ENCODE measurements around the gene SLC5A10.

- peak; percentile 32 to 54; a peak in 3 of 4 replicates for TF ChIP-seq CTCF (conservative IDR thresholded peaks at IDR 0.05; ENCODE audit: low read depth in 2 of 2)
- no peak for TF ChIP-seq POLR2AphosphoS5 (IDR thresholded peaks at IDR 0.05; ENCODE audit: low read depth)
- TF ChIP-seq EZH2 (IDR thresholded peaks at IDR 0.05; ENCODE audit: low read depth, unreplicated experiment) = no peak
- no peak for TF ChIP-seq REST (IDR thresholded peaks at IDR 0.05; ENCODE audit: unreplicated experiment)
- no peak for TF ChIP-seq STAT1 (IDR thresholded peaks at IDR 0.05; ENCODE audit: unreplicated experiment)
- TF ChIP-seq ETS1 (IDR thresholded peaks at IDR 0.05) = no peak
- TF ChIP-seq CREB1 (CRISPR knock-in tag; IDR thresholded peaks at IDR 0.05; ENCODE audit: low read depth) = no peak
- TF ChIP-seq JUNB (IDR thresholded peaks at IDR 0.05; ENCODE audit: unreplicated experiment) = no peak
- TF ChIP-seq ZNF331 (CRISPR knock-in tag; IDR thresholded peaks at IDR 0.05; ENCODE audit: low read depth) = no peak
- TF ChIP-seq ZNF462 (CRISPR knock-in tag; IDR thresholded peaks at IDR 0.05) = no peak
These were observed 23.3 kb upstream of the SLC5A10 start for GRCh38 chr17:18928628-18929125.

All from GM23338 (cell line).